GM21717 (cell line): ENCODE measurements around the gene ALKBH2.
A peak's percentile ranks its signal among the peaks of the same experiment; 100 is the strongest.

Experiments used
- ATAC-seq: cut with Tn5 transposase; IDR thresholded peaks from one replicate; pipeline ENCODE4 v1.9.1; 2021; ENCODE audit warnings: mild to moderate bottlenecking, moderate library complexity; ENCODE audit not compliant: unreplicated experiment

Gene ALKBH2

GRCh38 chr12:109093022-109093918, at the start of gene ALKBH2:
Gene ALKBH2 (minus strand): TSS chr12:109093472. CDS start chr12:109092786, 686 bp downstream.
- ATAC-seq, result peak; percentile 64

- no peak for ATAC-seq
Measured at GRCh38 chr12:109140560-109140959, 47.3 kb upstream of the ALKBH2 start.

DNA sequence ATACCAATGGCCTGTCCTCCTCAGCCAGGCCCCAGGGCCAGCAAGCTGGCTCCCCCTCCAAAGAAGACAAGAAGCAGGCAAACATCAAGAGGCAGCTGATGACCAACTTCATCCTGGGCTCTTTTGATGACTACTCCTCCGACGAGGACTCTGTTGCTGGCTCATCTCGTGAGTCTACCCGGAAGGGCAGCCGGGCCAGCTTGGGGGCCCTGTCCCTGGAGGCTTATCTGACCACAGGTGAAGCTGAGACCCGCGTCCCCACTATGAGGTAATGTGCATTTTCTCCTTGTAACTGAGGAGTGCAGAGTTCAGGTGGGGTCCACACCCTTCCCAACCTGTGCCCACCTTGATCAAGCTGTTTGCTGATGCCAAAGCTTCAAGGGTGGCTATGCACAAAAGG, 46.5 kb upstream of the ALKBH2 start:
- no peak for ATAC-seq

DNA sequence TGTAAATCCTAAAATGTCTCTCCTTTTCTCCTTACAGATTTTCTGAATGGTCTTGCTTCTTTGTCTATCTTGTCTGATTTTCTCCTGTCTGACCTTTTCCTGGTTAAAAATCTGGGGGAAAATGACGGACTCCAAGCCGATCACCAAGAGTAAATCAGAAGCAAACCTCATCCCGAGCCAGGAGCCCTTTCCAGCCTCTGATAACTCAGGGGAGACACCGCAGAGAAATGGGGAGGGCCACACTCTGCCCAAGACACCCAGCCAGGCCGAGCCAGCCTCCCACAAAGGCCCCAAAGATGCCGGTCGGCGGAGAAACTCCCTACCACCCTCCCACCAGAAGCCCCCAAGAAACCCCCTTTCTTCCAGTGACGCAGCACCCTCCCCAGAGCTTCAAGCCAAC, 46.1 kb upstream of the ALKBH2 start:
- ATAC-seq, result no peak

DNA sequence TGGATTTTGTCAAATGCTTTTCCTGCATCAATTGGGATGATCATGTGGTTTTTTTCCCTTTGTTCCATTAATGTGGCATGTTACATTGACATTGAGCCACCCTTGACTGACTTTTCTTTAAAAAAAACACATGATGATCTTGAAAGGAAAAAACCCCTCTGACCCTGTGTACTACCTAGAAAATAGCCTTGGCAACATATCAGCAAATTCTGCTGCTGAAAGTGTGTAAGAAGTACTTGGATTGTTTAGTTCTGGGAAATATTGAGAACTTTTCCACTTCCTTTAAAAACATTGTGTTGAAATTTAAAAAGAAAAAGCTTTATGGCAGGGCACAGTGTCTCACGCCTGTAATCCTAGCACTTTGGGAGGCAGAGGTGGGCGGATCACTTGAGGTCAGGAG, 43.8 kb upstream of the ALKBH2 start:
- no peak for ATAC-seq

GRCh38 chr12:109134186-109134917, 41.1 kb upstream of the ALKBH2 start:
- ATAC-seq, result no peak

- no peak for ATAC-seq
Measured at GRCh38 chr12:109131154-109132050, 38.1 kb upstream of the ALKBH2 start.

- ATAC-seq, result no peak
Measured at GRCh38 chr12:109130297-109131153, 37.3 kb upstream of the ALKBH2 start.

- no peak for ATAC-seq
Measured at GRCh38 chr12:109127533-109128242, 34.4 kb upstream of the ALKBH2 start.

GRCh38 chr12:109126784-109127183, 33.5 kb upstream of the ALKBH2 start:
- no peak for ATAC-seq

DNA sequence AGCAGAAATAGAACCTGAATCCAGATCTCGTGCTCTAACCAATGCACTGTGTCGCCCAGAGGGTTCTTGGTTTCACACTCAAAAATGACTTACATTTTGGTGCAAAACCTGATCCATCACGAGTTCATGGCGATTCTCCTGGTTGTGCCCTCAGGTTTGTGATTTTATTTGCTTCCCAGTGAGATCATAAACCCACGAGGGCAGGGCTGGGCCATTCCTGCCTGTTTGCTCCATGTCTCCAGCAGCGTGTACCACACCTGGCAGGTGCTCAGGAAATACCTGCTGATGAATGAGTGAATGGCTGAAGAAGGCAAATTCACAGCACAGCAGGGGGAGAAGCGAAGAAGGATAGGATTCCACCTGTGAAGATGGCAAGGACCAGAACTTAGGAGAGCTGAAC, 32.5 kb upstream of the ALKBH2 start:
- no peak for ATAC-seq

DNA sequence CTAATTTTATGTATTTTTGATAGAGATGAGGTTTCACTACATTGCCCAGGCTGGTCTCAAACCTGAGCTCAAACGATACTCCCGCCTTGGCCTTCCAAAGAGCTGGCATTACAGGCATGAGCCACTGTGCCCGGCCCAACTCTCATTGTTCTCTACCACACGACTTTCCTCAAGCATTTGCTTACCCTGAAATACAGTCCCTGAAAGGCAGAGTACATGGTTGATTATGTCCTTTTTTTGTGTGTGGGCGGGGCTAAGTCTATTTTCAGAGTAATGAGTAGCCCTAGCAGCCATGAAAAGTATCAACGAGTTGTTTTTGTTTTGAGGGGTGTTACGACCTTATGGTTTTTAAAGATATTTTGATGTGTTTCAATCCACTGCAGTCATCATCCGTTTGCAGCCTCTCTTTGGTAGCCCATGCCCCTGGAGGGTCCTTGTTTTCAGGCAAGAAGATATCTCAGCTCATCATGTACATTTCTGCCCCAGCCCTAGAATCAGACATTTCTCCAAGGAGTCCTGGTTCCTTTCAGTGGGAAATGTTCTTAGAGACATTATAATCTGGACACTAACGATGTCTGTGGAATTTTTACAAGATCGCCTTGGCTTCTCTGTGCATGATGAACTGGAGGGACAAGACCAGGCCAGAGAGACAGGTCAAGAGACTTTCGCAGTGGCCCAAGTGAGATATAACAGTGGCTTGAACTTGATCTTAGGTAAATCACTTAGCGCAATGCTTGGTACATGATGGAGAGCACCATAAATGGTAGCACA, 31.8 kb upstream of the ALKBH2 start:
- ATAC-seq, result no peak

GRCh38 chr12:109121346-109121880, 28.1 kb upstream of the ALKBH2 start:
- ATAC-seq, result no peak

- ATAC-seq, result no peak
Measured at GRCh38 chr12:109120557-109120956, 27.3 kb upstream of the ALKBH2 start.

- ATAC-seq, result no peak
Measured at GRCh38 chr12:109120095-109120494, 26.8 kb upstream of the ALKBH2 start.

DNA sequence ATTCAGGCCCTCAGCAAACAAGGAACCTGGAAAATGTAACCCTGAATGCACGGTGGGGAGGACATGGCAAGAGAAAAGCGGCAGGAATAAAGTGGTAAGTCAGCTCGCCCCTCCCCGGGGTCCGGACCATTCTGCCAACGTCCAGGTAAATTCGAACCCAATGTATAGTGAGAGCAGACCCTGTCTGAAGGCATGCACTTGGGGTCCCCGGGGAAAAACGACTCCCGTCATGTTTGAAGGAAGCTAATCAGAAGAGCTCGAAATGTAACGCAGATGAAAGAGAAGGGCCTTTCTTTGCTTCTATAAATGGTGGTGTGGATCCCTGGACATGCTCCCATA, 23.3 kb upstream of the ALKBH2 start:
- ATAC-seq, result no peak

- no peak for ATAC-seq
Measured at GRCh38 chr12:109115758-109116610, 22.7 kb upstream of the ALKBH2 start, which contains the start of gene ACACB. Gene ACACB (plus strand): TSS chr12:109116587. CDS start chr12:109139406, 22,819 bp downstream.

DNA sequence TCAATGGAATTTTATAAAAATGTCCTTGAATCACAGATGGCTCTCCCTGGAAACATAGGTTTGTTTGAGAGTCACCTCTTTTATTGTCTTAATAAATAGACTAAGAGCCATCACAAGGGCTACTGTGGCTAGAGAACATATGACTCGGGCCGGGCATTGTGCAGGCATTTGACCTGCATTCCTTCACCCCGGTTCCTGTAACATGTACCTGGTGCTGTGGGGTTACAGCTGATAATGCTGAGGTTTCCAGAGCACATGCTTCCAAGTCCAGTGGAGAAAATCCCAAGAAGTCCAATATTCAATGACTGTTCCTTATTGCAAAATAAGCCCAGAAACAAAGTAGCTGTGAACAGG, 22.1 kb upstream of the ALKBH2 start:
- ATAC-seq, result no peak
